GDM1 (cell line): ENCODE data around the gene GPX6.
A peak's percentile ranks its signal among the peaks of the same experiment; 100 is the strongest.
"Not testable (repeated sequence)": the region's sequence is repeated elsewhere in the genome, so short reads cannot be mapped to it uniquely, and the experiment has no call there.

Experiments used
- DNase-seq: peaks from one replicate; lab custom pipeline; 2025; lab: John Stamatoyannopoulos, UW

The GPX6 gene

GRCh38 chr6:28525496-28526039, 10.0 kb upstream of the GPX6 start, which contains the start of gene GPX5:
TSS of gene GPX5 (plus strand) at chr6:28525881. CDS start at chr6:28526014, 133 bp downstream.
- DNase-seq = no peak

GRCh38 chr6:28523241-28523622, 7.6 kb upstream of the GPX6 start:
- DNase-seq = no peak

- DNase-seq = no peak
Observed at GRCh38 chr6:28522594-28523240, 7.1 kb upstream of the GPX6 start.

GRCh38 chr6:28517964-28518363, 2.4 kb upstream of the GPX6 start:
- DNase-seq = no peak

- DNase-seq = not testable (repeated sequence)
Observed at GRCh38 chr6:28512387-28512786, 3.2 kb downstream of the GPX6 start.

- DNase-seq = no peak
Observed at GRCh38 chr6:28511628-28512300, 3.8 kb downstream of the GPX6 start.

- DNase-seq = no peak
Observed at GRCh38 chr6:28506807-28507475, 8.7 kb downstream of the GPX6 start.

GRCh38 chr6:28505733-28506132, 9.9 kb downstream of the GPX6 start:
- no peak for DNase-seq

GRCh38 chr6:28502709-28503305, 12.8 kb downstream of the GPX6 start:
- DNase-seq = not testable (repeated sequence)

GRCh38 chr6:28502136-28502535, 13.5 kb downstream of the GPX6 start:
- not testable (repeated sequence) for DNase-seq

GRCh38 chr6:28501259-28501658, 14.3 kb downstream of the GPX6 start:
- DNase-seq = no peak

GRCh38 chr6:28497893-28498292, 17.7 kb downstream of the GPX6 start:
- no peak for DNase-seq

- DNase-seq = no peak
Observed at GRCh38 chr6:28497306-28497705, 18.3 kb downstream of the GPX6 start.

- DNase-seq = no peak
Observed at GRCh38 chr6:28496099-28496779, 19.4 kb downstream of the GPX6 start.

GRCh38 chr6:28491984-28492317, 23.6 kb downstream of the GPX6 start:
- no peak for DNase-seq

- no peak for DNase-seq
Observed at GRCh38 chr6:28490205-28490890, 25.2 kb downstream of the GPX6 start.

GRCh38 chr6:28489366-28490204, 26.0 kb downstream of the GPX6 start:
- peak; percentile 15 for DNase-seq

- DNase-seq = peak; percentile 28
Observed at GRCh38 chr6:28488916-28489365, 26.7 kb downstream of the GPX6 start.

- DNase-seq = no peak
Observed at GRCh38 chr6:28486988-28487742, 28.4 kb downstream of the GPX6 start.

GRCh38 chr6:28486533-28486932, 29.1 kb downstream of the GPX6 start:
- DNase-seq = no peak
